Measurements from ENCODE around the gene TRIM41.

TRIM41 gene

DNA sequence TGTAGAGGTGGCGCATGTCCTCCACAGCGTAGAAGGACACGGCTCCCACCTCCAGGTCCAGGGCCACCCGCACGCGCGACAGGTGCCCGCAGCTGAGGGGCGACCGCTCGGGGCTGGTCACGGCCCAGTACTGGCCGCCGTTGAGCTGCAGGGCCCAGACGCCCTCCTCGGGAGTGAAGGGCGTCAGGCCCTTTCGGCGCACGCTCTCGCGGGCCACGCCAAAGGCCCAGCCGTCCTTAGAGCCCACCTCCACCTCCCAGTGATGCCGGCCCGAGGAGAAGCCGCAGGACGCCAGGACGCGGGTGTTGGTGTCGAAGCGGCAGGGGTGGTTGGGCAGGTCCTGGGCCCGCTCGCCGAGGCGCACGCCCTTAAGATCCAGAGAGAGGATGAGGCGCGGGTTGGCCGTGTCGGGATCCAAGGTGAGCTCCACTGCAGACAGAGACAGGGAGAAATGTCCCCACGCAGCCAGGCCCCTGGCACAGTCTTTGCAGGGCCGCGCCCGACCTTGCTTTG is 27.8 kb upstream of the TRIM41 start:
- H3K4me3 ChIP-seq (ENCODE audit: low read length) = no peak overlapping the region
- H3K9ac ChIP-seq (ENCODE audit: low read length) = no peak overlapping the region
- no peak overlapping the region for H3K27ac ChIP-seq (ENCODE audit: low read length)
- peaks cover 21% of the 10 kb centered on the region for H3K4me1 ChIP-seq (ENCODE audit: control insufficient read depth, low read depth, low read length)
- H3K27me3 ChIP-seq (ENCODE audit: control insufficient read depth, insufficient read depth, low read length) = peaks cover 39% of the 10 kb centered on the region
- no peaks in the 10 kb centered on the region for H3K36me3 ChIP-seq (ENCODE audit: control insufficient read depth, low read depth, low read length)
- H3K9me3 ChIP-seq (ENCODE audit: control insufficient read depth, low read depth, low read length) = no peaks in the 10 kb centered on the region

DNA sequence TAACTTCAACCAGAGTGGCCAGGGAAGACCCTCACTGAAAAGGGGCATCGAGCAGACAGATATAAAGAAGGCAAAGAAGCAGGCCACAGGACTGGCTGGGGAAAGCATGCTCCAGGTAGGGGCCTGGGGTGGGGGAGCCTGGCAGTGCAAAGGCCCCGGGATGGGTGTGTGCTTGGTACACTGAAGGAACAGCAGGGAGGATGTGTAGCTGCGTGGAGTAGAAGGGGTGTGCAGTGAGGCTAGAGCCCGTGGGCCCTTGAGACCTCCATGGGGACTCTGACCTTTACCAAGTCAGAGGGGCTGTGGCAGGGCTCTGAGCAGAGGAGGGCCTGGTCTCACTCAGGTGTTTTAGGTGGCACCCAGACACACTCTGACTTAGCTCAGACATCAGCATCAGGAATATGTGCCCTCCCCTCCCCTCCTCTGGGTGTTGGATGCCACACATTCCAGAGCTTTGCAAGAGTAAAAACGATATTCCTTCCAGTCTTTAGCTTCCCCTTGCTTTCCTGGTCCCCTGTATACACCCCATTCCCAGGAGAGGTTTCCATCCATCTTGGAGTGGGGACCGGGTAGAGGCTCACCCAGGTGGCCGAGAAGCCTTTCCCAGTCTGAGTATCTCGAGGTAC is 25.6 kb upstream of the TRIM41 start:
- Histone ChIP-seq H3K4me1 (ENCODE audit: control insufficient read depth, low read depth, low read length) (peaks cover 19% of the 10 kb centered on the region), H3K27ac (ENCODE audit: low read length) (no peak overlapping the region), H3K4me3 (ENCODE audit: low read length) (no peak overlapping the region), H3K36me3 (ENCODE audit: control insufficient read depth, low read depth, low read length) (no peaks in the 10 kb centered on the region), H3K9me3 (ENCODE audit: control insufficient read depth, low read depth, low read length) (no peaks in the 10 kb centered on the region), H3K9ac (ENCODE audit: low read length) (no peak overlapping the region), H3K27me3 (ENCODE audit: control insufficient read depth, insufficient read depth, low read length) (peaks cover 48% of the 10 kb centered on the region)

DNA sequence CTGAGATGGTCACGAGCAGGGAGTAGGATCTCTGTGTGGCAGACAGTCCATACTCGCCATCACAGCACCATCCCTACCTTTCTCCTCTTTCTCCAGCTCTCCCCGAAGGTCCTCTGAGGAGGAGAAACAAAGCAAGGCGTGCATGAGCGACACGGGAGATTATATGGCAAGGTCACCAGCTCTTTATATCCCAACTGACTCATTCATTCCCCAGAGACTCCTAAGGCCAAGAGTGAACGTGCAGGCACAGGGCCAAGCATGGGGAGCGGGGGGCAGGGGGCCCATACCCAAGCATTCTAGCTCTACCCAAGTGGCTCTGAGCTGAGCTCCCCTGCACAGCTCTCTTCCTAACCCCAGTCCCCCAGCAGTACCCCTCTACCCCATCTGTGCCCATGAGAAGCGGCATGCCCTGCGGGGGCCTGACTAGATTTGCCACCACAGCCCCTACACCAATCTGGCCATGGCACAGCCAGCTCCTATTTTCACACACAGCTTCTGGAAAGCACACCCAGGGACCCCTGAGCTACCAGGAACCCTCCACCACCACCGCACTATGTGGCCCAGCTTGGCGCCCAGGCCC is 24.9 kb upstream of the TRIM41 start:
- H3K4me3 ChIP-seq (ENCODE audit: low read length) = no peak overlapping the region

DNA sequence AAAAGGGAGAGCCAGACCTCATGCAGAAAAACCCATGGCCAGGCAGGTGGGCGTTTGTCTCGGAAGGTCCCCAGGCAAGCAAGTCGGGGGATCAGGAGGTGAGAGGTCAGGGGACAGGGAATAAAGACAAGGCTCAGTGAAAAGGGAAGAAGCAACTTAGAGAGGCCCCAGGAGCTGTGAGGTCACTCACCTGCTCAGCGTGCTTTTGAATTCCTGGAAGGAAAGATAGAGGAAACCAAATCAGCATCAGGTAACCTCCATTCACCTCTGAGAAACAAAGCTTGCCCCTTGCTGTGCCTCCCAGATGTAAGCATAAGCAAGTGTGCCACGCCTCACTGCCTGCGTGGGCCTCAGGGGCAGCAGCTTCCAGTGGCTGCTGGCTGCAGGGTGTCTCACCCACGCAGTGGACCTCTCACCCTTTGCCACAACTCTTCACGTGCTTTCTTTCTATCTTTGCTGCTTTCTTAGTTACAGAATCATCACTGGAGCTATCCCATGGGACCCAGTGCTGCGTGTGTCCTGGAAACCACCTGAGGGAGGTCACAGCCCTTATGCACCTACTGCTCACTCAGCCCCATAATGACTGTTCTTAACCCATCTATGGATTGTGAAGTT is 24.1 kb upstream of the TRIM41 start:
- H3K4me3 ChIP-seq (ENCODE audit: low read length) = no peak overlapping the region
- no peak overlapping the region for H3K27ac ChIP-seq (ENCODE audit: low read length)
- H3K4me1 ChIP-seq (ENCODE audit: control insufficient read depth, low read depth, low read length) = peaks cover 19% of the 10 kb centered on the region
- H3K27me3 ChIP-seq (ENCODE audit: control insufficient read depth, insufficient read depth, low read length) = peaks cover 49% of the 10 kb centered on the region
- no peaks in the 10 kb centered on the region for H3K36me3 ChIP-seq (ENCODE audit: control insufficient read depth, low read depth, low read length)
- H3K9ac ChIP-seq (ENCODE audit: low read length) = no peak overlapping the region
- no peaks in the 10 kb centered on the region for H3K9me3 ChIP-seq (ENCODE audit: control insufficient read depth, low read depth, low read length)

More for the DNA sequence above, 24.9 kb upstream of the TRIM41 start:
- no peaks in the 10 kb centered on the region for H3K36me3 ChIP-seq (ENCODE audit: control insufficient read depth, low read depth, low read length)
- H3K27me3 ChIP-seq (ENCODE audit: control insufficient read depth, insufficient read depth, low read length) = peaks cover 48% of the 10 kb centered on the region
- H3K9ac ChIP-seq (ENCODE audit: low read length) = no peak overlapping the region
- no peak overlapping the region for H3K27ac ChIP-seq (ENCODE audit: low read length)
- no peaks in the 10 kb centered on the region for H3K9me3 ChIP-seq (ENCODE audit: control insufficient read depth, low read depth, low read length)
- H3K4me1 ChIP-seq (ENCODE audit: control insufficient read depth, low read depth, low read length) = peaks cover 19% of the 10 kb centered on the region

DNA sequence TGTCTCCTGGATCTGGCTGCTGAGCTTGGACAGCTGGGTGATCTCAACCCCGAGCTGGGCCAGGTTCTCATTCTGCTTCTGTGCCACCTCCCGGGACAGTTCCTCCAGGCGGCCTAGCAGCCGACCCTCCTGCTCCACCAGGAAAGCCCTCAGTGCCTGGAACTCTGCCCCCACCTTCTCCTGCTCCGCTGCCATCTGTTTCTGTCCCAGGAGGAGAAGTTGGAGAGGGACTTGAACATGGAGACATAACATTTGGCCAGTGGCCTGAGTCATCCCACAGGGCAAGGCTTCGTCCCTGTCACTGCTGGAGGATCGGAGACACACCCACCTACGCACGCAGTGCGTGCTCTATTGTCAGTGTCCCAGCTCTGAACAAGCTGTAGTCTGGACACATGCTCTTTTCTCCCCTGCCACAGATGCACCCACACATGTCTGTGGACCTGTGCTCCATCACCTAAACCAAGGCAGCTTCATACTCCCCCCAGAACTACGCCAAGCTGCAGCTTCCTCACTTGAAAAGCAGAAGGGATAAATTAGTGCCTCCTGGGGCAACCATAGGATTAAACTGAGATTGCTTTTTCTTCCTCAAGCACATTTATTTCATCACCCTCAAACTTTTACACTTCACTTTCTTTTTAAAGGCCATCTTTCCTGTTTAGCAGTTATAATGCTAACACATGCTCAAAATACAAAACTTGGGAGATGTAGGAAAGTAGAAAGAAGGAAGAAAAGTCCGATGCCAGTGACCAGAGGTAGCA is 23.0 kb upstream of the TRIM41 start:
- no peaks in the 10 kb centered on the region for H3K36me3 ChIP-seq (ENCODE audit: control insufficient read depth, low read depth, low read length)
- H3K4me1 ChIP-seq (ENCODE audit: control insufficient read depth, low read depth, low read length) = peaks cover 19% of the 10 kb centered on the region
- no peak overlapping the region for H3K27ac ChIP-seq (ENCODE audit: low read length)
- H3K27me3 ChIP-seq (ENCODE audit: control insufficient read depth, insufficient read depth, low read length) = peaks cover 59% of the 10 kb centered on the region
- no peak overlapping the region for H3K9ac ChIP-seq (ENCODE audit: low read length)
- H3K9me3 ChIP-seq (ENCODE audit: control insufficient read depth, low read depth, low read length) = no peaks in the 10 kb centered on the region
- no peak overlapping the region for H3K4me3 ChIP-seq (ENCODE audit: low read length)

DNA sequence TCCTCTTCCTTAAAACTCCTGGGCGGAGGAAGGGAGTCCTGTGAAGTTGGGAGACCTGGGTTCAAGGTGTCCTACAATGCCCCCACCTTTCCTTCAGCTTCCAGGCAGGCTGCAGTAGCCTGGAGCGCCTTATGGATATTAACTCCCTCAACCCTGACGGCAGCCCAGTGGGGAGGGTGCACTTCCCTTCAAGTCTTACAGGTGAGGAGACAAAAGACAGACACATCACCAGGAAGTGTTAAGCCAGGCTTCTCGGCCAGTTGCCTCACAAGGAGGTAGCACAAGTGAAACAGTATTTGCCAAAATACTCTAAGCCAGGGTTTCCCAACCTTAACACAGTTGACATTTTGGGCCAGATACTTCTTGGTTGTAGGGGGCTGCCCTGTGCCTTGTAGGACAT is 22.3 kb upstream of the TRIM41 start:
- no peak overlapping the region for H3K4me3 ChIP-seq (ENCODE audit: low read length)
- H3K9me3 ChIP-seq (ENCODE audit: control insufficient read depth, low read depth, low read length) = no peaks in the 10 kb centered on the region
- H3K4me1 ChIP-seq (ENCODE audit: control insufficient read depth, low read depth, low read length) = peaks cover 19% of the 10 kb centered on the region
- H3K9ac ChIP-seq (ENCODE audit: low read length) = no peak overlapping the region
- H3K27me3 ChIP-seq (ENCODE audit: control insufficient read depth, insufficient read depth, low read length) = peaks cover 67% of the 10 kb centered on the region
- H3K27ac ChIP-seq (ENCODE audit: low read length) = no peak overlapping the region
- no peaks in the 10 kb centered on the region for H3K36me3 ChIP-seq (ENCODE audit: control insufficient read depth, low read depth, low read length)

DNA sequence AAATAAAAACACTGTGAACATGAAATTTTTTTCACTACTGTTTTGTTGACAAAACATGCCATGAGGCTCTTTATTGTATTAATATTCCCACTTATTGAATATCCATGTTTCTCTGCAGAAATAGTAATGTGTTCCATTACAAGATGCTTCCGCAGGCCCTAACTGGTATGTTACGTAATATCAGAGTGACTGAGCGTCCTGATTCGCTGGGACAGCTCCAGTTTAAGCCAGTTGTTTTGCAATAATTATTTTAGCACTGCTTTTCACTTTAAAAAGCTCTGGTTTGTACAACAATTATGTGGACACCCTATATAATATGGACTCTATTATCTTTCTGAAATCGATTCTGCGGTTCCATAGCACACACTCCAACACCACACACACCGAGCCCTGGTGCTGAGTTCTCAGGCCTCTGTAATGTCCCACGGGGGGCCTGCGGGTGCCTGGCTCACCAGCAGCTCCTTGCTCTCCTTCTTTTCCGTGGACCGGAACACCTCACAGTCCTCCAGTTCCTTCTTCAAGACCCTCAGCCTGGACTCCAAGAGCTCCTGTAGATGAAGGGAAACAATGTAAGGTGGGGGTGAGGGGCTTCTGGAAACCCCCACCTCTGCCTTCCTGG is 19.9 kb upstream of the TRIM41 start:
- H3K27ac ChIP-seq (ENCODE audit: low read length) = no peak overlapping the region
- H3K4me3 ChIP-seq (ENCODE audit: low read length) = no peak overlapping the region
- no peaks in the 10 kb centered on the region for H3K36me3 ChIP-seq (ENCODE audit: control insufficient read depth, low read depth, low read length)
- peaks cover 75% of the 10 kb centered on the region for H3K27me3 ChIP-seq (ENCODE audit: control insufficient read depth, insufficient read depth, low read length)
- H3K4me1 ChIP-seq (ENCODE audit: control insufficient read depth, low read depth, low read length) = peaks cover 10% of the 10 kb centered on the region
- H3K9ac ChIP-seq (ENCODE audit: low read length) = no peak overlapping the region
- no peaks in the 10 kb centered on the region for H3K9me3 ChIP-seq (ENCODE audit: control insufficient read depth, low read depth, low read length)

DNA sequence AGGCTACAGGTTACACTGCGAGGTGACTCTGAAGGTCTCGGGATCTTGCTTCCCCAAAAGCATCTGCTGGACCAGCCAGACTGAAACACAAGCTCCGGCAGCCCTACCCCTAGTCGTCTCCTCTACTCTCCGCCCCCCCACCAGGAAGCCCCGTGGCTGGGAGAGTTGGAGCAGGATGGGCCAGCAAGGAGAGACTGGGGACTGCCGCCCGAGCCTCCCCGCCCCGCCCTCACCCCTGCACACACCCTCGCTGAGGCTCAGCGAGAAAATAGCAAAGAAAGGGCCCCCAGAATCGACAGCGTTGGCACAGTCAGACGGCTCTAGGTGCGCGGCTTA is 19.3 kb upstream of the TRIM41 start:
- no peak overlapping the region for H3K9ac ChIP-seq (ENCODE audit: low read length)
- peaks cover 4% of the 10 kb centered on the region for H3K4me1 ChIP-seq (ENCODE audit: control insufficient read depth, low read depth, low read length)
- no peaks in the 10 kb centered on the region for H3K36me3 ChIP-seq (ENCODE audit: control insufficient read depth, low read depth, low read length)
- H3K4me3 ChIP-seq (ENCODE audit: low read length) = peak overlapping the region; percentile 89
- H3K9me3 ChIP-seq (ENCODE audit: control insufficient read depth, low read depth, low read length) = no peaks in the 10 kb centered on the region
- H3K27ac ChIP-seq (ENCODE audit: low read length) = no peak overlapping the region
- peaks cover 75% of the 10 kb centered on the region for H3K27me3 ChIP-seq (ENCODE audit: control insufficient read depth, insufficient read depth, low read length)

DNA sequence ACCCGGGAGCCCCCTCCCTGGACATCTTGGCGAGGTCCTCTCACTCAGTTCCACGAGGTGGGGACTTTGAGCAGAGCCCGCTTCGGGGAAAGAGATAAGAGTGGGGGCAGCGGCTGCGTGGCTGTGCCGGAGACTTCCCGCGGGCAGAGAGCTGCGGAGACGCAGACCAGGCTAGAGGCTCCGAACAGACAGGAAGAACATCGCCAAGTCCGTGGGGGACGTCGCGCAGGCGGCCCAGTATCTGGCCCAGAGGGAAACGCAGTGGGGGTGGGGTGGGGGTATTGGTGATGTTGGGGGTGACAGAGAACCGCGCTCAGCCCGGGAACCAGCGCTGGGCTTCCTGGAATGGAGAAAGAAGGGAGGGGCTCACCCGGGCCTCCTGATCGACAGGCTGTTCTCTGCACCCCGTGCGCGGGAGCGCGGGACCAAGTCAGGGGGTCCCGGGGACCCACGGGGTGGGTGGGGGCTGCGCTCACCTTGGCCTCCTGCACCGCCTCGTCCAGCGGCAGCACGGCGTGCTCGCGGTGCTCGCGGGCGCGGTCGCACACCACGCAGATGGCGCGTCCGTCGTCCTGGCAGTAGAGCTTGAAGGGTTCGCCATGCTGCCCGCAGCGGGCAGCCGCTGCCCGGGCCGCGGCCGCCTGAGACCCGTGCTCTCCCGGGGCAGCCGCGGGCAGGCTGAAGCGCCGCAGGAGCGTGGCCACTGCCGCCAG is 18.8 kb upstream of the TRIM41 start:
- peaks cover 74% of the 10 kb centered on the region for H3K27me3 ChIP-seq (ENCODE audit: control insufficient read depth, insufficient read depth, low read length)

DNA sequence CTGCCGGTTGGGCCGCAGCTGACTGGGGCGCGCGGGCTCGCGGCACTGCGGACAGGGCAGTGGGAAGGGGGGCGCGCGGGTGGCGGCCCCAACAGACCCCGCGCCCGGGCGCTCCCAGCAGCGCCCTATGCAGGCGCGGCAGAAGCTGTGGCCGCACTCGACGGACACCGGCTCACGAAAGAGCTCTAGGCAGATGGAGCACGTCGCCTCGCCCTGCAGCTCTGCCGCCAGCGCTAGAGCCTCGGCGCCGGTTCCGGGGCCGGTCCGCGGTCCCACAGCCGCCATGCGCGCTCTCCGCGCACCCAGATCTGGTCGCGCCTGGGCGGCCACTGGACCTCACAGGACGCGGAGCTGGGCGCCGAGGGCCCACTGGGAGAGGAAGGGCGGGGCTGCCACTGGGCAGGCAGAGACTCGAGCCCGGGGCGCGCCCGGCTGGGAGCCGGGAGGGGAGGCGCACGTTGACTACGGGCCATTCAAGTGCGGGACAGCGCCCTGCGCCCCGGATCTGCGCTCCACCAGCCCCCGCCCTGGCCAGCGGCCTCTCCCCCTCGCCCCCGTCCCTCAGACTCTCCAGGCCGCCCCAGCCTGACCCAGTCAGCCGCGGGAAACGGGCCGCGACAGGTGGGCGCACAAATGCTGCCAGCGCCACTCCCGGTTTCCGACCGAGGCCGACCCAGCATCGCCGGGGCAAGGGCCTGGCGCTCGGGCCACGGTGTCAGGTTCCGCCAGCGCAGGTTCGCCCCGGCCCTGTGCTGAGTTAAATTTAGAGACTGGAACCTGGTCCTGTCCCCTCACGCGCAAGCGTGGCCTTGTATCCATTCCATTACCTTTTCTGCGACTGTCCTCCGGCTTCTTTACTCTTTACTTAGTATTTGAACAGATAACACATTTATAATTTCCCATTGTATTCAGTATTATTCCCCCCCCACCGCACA is 18.0 kb upstream of the TRIM41 start, which contains the start of gene TRIM7:
Gene TRIM7 (minus strand): TSS at position 371 of the 935 bp plus-strand sequence. CDS start 86 bp downstream, at position 285.
- Histone ChIP-seq H3K9ac (ENCODE audit: low read length) (no peak within 1 kb of the TSS), H3K27ac (ENCODE audit: low read length) (no peak within 1 kb of the TSS), H3K9me3 (ENCODE audit: control insufficient read depth, low read depth, low read length) (no peaks in the 10 kb centered on the region), H3K27me3 (ENCODE audit: control insufficient read depth, insufficient read depth, low read length) (peaks cover 65% of the 10 kb centered on the region), H3K4me3 (ENCODE audit: low read length) (peak within 1 kb of the TSS; percentile 89), H3K4me1 (ENCODE audit: control insufficient read depth, low read depth, low read length) (no peaks in the 10 kb centered on the region), H3K36me3 (ENCODE audit: control insufficient read depth, low read depth, low read length) (no peaks in the 10 kb centered on the region)

More for the DNA sequence above, 18.8 kb upstream of the TRIM41 start:
- H3K4me1 ChIP-seq (ENCODE audit: control insufficient read depth, low read depth, low read length) = peaks cover under 1% of the 10 kb centered on the region
- H3K9me3 ChIP-seq (ENCODE audit: control insufficient read depth, low read depth, low read length) = no peaks in the 10 kb centered on the region
- H3K36me3 ChIP-seq (ENCODE audit: control insufficient read depth, low read depth, low read length) = no peaks in the 10 kb centered on the region
- peak overlapping the region; percentile 89 for H3K4me3 ChIP-seq (ENCODE audit: low read length)
- no peak overlapping the region for H3K9ac ChIP-seq (ENCODE audit: low read length)
- no peak overlapping the region for H3K27ac ChIP-seq (ENCODE audit: low read length)
